HG03066 (cell line): Measurements from ENCODE around the gene RPS6KA5.
"Not testable (repeated sequence)": the region's sequence is repeated elsewhere in the genome, so short reads cannot be mapped to it uniquely, and the experiment has no call there.

Source experiments
- ATAC-seq: cut with Tn5 transposase; IDR thresholded peaks from one replicate; pipeline ENCODE4 v1.9.1; 2021; ENCODE audit warnings: low read depth; ENCODE audit not compliant: unreplicated experiment

Gene RPS6KA5

GRCh38 chr14:90991690-90992443, 68.6 kb downstream of the RPS6KA5 start:
- ATAC-seq = no peak

- ATAC-seq = no peak
These were observed 70.3 kb downstream of the RPS6KA5 start for GRCh38 chr14:90990141-90990540.

GRCh38 chr14:90987140-90987539, 73.3 kb downstream of the RPS6KA5 start:
- ATAC-seq = no peak

GRCh38 chr14:90986510-90986909, 73.9 kb downstream of the RPS6KA5 start:
- no peak for ATAC-seq

- peak; percentile 79 for ATAC-seq
These were observed 74.7 kb downstream of the RPS6KA5 start for GRCh38 chr14:90985601-90986242.

GRCh38 chr14:90983560-90983959, 76.9 kb downstream of the RPS6KA5 start:
- no peak for ATAC-seq

- no peak for ATAC-seq
These were observed 78.8 kb downstream of the RPS6KA5 start for GRCh38 chr14:90981636-90982035.

- not testable (repeated sequence) for ATAC-seq
These were observed 79.8 kb downstream of the RPS6KA5 start for GRCh38 chr14:90980636-90981035.

- ATAC-seq = no peak
These were observed 80.9 kb downstream of the RPS6KA5 start for GRCh38 chr14:90979515-90979914.

- ATAC-seq = no peak
These were observed 84.3 kb downstream of the RPS6KA5 start for GRCh38 chr14:90976101-90976500.

GRCh38 chr14:90971687-90972086, 88.8 kb downstream of the RPS6KA5 start:
- ATAC-seq = no peak

- ATAC-seq = peak; percentile 58
These were observed 90.3 kb downstream of the RPS6KA5 start for GRCh38 chr14:90970167-90970600.

- ATAC-seq = no peak
These were observed 90.8 kb downstream of the RPS6KA5 start for GRCh38 chr14:90969531-90970166.

GRCh38 chr14:90968025-90968424, 92.4 kb downstream of the RPS6KA5 start:
- no peak for ATAC-seq

GRCh38 chr14:90966493-90966892, 93.9 kb downstream of the RPS6KA5 start:
- no peak for ATAC-seq

GRCh38 chr14:90965765-90966164, 94.7 kb downstream of the RPS6KA5 start:
- no peak for ATAC-seq

GRCh38 chr14:90963343-90963742, 97.1 kb downstream of the RPS6KA5 start:
- no peak for ATAC-seq

GRCh38 chr14:90962505-90963109, 97.8 kb downstream of the RPS6KA5 start:
- no peak for ATAC-seq

- ATAC-seq = no peak
These were observed 99.6 kb downstream of the RPS6KA5 start for GRCh38 chr14:90960818-90961217.

- ATAC-seq = no peak
These were observed 101.1 kb downstream of the RPS6KA5 start for GRCh38 chr14:90959344-90959743.

GRCh38 chr14:90956273-90956672, 104.2 kb downstream of the RPS6KA5 start:
- ATAC-seq = no peak
